ENCODE results near the gene KRTAP5-8. TPM values are rescaled to one million over a fixed set of nuclear protein-coding genes. Genes with fewer than 3 reads are reported as not detected.

KRTAP5-8 gene
- total RNA-seq, 1 experiment from 2014 or later: not detected

DNA sequence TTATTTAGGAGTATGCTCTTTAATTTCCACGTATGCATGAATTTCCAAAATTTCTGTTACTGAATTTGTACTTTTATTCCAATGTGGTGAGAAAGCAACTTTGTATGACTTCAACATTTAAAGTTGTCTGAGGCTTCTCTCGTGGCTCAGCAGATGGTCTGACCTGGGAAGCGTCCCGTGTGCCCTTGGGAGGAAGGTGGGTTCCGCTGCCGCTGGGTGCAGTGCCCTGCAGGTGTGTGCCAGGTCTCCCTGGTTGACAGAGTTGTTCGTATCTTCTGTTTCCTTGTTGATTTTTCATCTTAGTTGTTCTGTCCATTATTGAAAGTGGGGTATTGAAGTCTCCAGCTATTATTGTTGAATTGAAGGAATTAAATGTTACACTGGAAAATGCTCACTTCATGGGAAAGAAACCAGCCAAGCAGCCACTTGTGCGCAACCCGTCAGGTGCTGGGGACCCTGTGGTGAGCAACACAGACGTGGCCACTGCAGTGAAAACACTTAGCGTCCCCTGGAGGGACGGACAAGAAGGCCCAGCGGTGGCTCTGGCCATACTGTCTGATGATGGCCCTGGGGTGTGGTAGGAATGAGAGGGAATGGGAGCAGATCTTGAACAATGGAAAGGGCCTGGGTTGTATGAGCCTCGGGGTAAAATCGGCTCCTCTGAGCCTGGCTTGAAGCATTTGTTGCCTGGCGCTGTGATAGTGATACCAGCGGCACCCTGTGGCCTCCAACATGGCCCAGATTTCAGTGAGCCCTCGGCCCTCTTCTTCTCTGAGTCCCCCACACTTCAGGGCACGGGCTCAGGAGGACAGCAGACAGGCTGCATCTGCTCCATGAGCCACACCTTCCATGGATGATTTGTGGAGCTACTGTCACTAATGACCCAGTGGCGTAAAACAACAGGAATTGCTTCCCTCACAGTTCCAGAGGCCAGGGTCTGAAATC is 42.3 kb upstream of the KRTAP5-8 start:
- Histone ChIP-seq H3K27me3 (ENCODE audit: insufficient read depth, low read length) (no peaks in the 10 kb centered on the region), H3K79me1 (ENCODE audit: insufficient read depth, low read depth, low read length, poor library complexity, severe bottlenecking) (no peaks in the 10 kb centered on the region), H3K4me1 (ENCODE audit: insufficient read depth, low read length) (no peaks in the 10 kb centered on the region), H4K91ac (ENCODE audit: insufficient read length, low read depth, low read length) (no peak overlapping the region), H3K18ac (ENCODE audit: insufficient read length, low read depth, low read length) (no peak overlapping the region), H3K14ac (ENCODE audit: insufficient read depth, low read length) (no peak overlapping the region; the same call in 1 of the 2 replicates), H2BK12ac (ENCODE audit: insufficient read length, low read depth, low read length) (no peak overlapping the region), H4K5ac (ENCODE audit: insufficient read length, low read depth, low read length) (no peak overlapping the region), H3K27ac (ENCODE audit: insufficient read length, low read depth, low read length) (no peak overlapping the region), H3K9ac (ENCODE audit: extremely low read depth, insufficient read length, low read length) (no peak overlapping the region), H2AK5ac (ENCODE audit: insufficient read length, low read length) (no peak overlapping the region), H4K20me1 (ENCODE audit: control insufficient read depth, insufficient read depth, insufficient read length) (no peaks in the 10 kb centered on the region), H4K8ac (replicated peaks; ENCODE audit: insufficient read length, low read depth, low read length) (no peak overlapping the region), H3K4ac (ENCODE audit: low read depth, low read length) (no peak overlapping the region), H2BK5ac (ENCODE audit: insufficient read length, low read length) (no peak overlapping the region), H2AFZ (ENCODE audit: low read length) (no peak overlapping the region), H3K56ac (ENCODE audit: insufficient read length, low read depth, low read length) (no peak overlapping the region), H3K79me2 (ENCODE audit: insufficient read depth, low read length) (no peaks in the 10 kb centered on the region), H2BK20ac (ENCODE audit: low read depth, low read length, poor library complexity, severe bottlenecking) (no peak overlapping the region), H2BK120ac (ENCODE audit: low read depth, low read length, poor library complexity, severe bottlenecking) (no peak overlapping the region), H2BK15ac (ENCODE audit: low read depth, low read length) (no peak overlapping the region), H3K23me2 (ENCODE audit: insufficient read length, low read depth, low read length, poor library complexity, severe bottlenecking) (no peaks in the 10 kb centered on the region), H3K4me2 (ENCODE audit: insufficient read depth, insufficient read length, low read length) (no peak overlapping the region), H3T11ph (ENCODE audit: low read length) (no peak overlapping the region), H3K9me3 (ENCODE audit: control insufficient read depth, low read depth, low read length) (no peaks in the 10 kb centered on the region), H3K23ac (ENCODE audit: insufficient read length, low read depth, low read length) (no peak overlapping the region)
- peaks cover 0 to 3% of the 10 kb centered on the region in 2 experiments; a peak in 1 of 5 replicates for H3K9me3 Mint-ChIP-seq
- H3K27ac Mint-ChIP-seq: no peak overlapping the region; a peak in 1 of 7 replicates
- TF ChIP-seq, protein P1, sequence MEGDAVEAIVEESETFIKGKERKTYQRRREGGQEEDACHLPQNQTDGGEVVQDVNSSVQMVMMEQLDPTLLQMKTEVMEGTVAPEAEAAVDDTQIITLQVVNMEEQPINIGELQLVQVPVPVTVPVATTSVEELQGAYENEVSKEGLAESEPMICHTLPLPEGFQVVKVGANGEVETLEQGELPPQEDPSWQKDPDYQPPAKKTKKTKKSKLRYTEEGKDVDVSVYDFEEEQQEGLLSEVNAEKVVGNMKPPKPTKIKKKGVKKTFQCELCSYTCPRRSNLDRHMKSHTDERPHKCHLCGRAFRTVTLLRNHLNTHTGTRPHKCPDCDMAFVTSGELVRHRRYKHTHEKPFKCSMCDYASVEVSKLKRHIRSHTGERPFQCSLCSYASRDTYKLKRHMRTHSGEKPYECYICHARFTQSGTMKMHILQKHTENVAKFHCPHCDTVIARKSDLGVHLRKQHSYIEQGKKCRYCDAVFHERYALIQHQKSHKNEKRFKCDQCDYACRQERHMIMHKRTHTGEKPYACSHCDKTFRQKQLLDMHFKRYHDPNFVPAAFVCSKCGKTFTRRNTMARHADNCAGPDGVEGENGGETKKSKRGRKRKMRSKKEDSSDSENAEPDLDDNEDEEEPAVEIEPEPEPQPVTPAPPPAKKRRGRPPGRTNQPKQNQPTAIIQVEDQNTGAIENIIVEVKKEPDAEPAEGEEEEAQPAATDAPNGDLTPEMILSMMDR (conservative IDR thresholded peaks at IDR 0.05): no peak
- no peak for DNase-seq
- no peaks in the 10 kb centered on the region for H3K4me1 Mint-ChIP-seq
- H3K4me3 Mint-ChIP-seq: no peak overlapping the region
- no CpG with 5 or more reads among the region's 20 CpGs for WGBS (ENCODE audit: extremely low coverage, insufficient read length, low lambda C conversion rate)
- no peaks in the 10 kb centered on the region for H3K27me3 Mint-ChIP-seq (ENCODE audit: low read depth)
- peaks cover 18 to 86% (median 38%) of the 10 kb centered on the region in 3 experiments for H3K36me3 Mint-ChIP-seq (ENCODE audit: insufficient read depth in 1 of 3, low read depth in 3 of 3)

Data from H9 (cell line).